GM19395 (cell line): Measurements from ENCODE around the gene COX6A2.
"Not testable (repeated sequence)": the region's sequence is repeated elsewhere in the genome, so short reads cannot be mapped to it uniquely, and the experiment has no call there.

Experiments
- ATAC-seq: cut with Tn5 transposase; IDR thresholded peaks from one replicate; pipeline ENCODE4 v1.9.1; 2021; ENCODE audit warnings: mild to moderate bottlenecking, moderate library complexity; ENCODE audit not compliant: unreplicated experiment

The COX6A2 gene

DNA sequence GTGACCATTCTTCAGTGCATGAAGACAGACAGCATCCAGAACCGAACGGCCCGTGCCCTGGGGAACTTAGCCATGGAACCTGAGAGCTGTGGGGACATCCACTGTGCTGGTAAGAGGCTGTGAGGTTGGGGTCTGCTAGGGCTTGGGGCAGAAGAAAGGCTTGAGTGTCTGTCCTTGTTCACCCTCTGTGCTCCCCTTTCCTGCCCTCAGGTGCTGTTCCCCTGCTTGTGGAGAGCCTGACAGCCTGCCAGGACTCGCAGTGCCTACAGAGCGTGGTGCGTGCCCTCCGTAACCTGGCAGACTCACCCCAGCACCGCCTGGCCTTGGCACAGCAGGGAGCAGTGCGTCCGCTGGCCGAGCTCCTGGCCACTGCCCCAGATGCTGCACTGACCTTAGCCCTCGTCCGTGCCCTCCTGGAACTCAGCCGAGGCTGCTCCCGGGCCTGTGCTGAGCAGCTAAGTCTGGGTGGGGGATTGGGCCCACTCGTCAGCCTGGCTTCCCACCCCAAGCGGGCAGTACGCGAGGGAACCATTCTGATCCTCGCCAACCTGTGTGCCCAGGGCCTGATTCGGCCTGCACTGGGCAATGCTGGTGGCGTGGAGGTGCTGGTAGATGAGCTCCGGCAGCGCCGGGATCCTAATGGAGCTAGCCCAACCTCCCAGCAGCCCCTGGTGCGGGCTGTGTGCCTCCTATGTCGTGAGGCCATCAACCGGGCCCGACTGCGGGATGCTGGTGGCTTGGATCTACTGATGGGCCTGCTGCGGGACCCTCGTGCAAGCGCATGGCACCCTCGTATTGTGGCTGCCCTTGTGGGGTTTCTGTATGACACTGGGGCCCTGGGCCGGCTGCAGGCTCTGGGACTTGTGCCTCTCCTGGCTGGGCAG is 34.0 kb upstream of the COX6A2 start:
- no peak for ATAC-seq

DNA sequence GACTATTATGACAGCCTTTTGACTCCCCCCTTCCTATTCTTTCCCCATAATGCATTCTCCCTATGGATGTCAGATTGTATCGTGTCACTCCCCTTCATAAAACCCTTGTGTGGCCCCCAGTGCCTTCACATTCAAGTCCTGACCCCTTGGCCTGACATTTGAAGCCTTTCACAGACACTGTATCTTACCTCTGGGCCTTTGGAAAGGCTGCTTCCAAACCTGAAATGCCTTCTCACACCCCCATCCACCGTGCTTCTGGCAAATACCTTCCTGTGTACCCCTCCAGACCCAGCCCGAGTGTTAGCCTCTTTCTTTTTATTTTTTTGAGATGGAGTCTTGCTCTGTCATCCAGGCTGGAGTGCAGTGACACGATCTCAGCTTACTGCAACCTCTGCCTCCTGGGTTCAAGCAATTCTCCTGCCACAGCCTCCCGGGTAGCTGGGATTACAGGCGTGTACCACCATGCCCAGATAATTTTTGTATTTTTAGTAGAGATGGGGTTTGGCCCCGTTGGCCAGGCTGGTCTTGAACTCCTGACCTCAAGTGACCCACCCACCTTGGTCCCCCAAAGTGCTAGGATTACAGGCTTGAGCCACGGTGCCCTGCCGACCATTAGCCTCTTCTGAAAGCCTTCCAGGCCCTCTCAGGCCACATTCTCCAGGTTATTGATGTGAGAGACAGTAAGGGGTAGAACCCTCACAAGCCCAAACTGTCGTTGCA is 33.2 kb upstream of the COX6A2 start:
- no peak for ATAC-seq

DNA sequence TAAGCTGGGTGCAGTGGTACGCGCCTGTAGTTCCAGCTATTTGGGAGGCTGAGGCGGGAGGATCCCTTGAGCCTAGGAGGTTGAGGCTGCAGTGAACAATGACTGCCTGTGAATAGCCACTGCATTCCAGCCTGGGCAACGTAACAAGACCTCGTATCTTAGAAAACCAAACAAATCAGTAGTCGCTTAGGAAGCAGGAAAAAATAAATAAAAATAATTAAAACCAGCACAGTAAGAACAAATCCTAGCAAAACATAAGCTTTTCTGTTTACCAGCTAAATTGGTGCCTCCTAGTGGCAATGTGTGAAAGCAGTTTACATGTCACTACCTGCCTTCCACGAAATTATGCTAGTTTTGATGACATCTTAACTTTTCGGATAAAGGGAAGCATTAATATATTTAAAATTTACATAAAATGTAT is 32.4 kb upstream of the COX6A2 start:
- no peak for ATAC-seq

DNA sequence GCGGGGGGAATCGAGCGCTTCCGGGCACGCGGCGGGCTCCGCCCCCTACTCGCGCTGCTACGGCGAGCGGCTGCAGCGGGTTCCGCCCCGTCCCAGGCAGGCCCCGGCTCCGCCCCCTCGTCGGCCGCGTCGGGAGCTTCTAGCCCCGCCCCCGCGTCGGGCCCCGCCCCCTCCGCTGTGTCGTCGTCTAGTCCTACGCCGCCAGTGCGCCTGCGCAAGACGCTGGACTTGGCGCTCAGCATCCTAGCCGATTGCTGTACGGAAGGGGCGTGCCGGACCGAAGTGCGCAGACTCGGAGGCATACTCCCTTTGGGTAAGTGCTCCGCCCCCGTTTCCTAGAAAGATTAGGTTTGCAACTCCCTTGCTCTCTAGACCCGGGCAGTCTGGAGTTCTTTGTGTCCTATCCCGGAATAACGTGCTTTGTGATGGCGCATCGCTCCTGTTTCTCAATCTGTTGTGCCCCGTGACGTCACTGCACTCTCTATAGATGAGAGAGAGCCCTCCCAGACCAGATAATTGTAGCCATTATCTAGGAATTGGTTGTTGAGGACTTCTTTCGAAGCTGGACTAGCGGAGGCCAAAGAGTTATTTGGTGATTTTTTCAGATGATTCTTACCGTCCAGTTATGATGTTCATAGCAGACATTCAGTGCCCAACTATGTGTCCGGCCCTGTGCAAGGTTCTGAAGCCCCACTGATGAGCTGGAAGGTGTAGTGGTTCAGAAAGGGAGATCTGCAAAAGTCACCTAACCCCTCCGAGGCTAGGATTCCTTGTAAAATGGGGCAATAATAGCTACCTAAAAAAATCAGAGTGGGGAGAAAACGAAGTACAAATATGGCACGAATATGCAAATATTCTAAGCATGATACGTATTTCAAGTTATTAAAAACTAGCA is 31.8 kb upstream of the COX6A2 start:
- peak; percentile 69 for ATAC-seq

DNA sequence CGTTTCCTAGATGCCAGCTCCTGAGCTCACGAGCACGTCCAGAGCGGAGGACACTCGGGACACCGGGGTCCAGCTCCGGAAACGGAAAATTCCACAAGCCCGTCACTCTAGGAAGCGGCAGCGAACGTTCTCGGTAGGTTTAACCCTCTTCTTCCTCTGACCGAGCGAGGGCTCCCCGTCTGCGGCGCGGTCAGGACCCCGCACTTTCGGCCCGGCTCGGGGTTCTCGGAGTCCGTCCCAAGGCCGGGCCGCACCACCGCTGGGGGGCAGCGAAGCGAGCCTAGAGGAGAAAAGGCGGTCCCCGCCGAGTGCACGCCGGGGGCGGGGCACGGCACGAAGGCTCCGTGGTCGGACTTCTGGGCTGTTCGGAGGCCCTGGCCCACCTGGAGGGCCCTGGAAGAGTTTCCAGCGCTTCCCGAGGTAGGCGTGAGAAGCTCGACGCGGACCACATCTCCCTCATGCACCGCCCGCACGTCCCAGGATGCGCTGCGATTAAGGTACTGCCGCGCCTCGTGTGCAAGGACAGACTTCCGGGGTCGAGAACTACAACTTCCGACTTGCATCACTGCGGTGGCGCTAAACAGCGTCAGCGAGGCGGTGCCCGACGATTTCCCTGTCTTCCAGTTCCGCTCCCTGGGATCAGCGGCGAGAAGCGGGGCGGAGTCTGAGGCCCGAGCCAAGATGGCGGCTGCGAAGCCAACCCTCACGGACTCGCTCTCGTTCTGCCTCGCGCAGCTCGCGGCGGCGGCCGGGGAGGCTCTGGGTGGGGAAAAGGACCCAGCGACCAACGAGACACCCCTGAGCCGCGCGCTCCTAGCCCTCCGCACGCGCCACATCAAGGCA is 30.9 kb upstream of the COX6A2 start, which contains the start of gene ARMC5:
Gene ARMC5 (plus strand): TSS at position 658 of the 843 bp plus-strand sequence. CDS start 24 bp downstream, at position 682.
- peak; percentile 77 for ATAC-seq

DNA sequence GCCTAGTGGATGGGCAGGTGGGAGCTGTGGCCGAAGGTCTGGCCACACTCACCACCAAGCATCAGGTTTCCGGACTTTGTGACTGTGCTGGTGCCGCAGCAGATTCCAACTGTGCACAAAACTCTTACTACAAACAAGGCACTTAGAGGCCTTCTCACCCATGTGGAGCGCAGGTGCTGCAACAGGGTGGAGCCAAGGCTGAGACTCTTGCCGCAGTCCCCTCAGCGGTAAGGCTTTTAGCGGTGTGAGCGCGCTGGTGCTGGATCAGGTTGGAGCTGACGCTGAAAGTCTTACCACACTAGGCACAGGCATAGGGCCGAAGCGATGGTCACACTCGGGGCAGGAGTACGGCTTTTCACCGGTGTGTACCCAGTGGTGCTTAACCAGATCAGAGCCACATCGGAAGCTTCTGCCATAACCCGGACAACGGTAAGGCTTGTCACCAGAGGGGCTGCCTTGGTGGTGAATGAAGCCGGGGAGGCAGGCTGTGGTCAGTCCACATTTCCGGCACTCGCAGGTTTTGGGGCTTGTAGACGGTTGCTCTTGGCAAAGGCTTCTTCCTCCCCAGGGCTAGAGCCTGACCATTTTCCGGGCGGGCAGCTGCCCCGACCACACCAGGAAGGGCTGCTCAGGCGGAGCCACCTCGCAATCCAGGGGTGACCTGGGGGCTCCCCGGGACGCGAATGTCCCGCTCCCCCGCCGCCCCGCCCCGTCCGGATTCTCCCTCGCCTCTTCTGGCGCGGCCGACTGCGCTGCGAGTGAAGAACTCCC is 30.1 kb upstream of the COX6A2 start:
- peak; percentile 13 for ATAC-seq

DNA sequence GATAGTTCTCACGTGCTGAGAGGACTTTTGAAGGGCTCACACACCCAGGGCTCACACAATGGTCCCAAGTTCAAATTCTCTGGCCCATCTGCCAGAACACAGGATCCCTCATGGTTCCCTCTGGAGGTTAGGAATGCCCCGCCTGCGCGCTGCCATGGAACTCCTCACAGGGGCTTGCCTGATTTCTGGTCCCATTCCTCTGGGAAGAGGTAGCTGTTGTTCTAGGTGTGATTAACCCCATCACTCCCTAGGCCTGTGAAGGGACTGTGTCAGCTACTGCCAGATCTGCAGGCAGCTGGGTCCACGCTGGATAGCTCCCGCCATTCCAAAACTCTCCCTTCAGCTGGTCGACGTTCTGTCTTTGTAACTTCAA is 28.8 kb upstream of the COX6A2 start:
- ATAC-seq, result no peak

DNA sequence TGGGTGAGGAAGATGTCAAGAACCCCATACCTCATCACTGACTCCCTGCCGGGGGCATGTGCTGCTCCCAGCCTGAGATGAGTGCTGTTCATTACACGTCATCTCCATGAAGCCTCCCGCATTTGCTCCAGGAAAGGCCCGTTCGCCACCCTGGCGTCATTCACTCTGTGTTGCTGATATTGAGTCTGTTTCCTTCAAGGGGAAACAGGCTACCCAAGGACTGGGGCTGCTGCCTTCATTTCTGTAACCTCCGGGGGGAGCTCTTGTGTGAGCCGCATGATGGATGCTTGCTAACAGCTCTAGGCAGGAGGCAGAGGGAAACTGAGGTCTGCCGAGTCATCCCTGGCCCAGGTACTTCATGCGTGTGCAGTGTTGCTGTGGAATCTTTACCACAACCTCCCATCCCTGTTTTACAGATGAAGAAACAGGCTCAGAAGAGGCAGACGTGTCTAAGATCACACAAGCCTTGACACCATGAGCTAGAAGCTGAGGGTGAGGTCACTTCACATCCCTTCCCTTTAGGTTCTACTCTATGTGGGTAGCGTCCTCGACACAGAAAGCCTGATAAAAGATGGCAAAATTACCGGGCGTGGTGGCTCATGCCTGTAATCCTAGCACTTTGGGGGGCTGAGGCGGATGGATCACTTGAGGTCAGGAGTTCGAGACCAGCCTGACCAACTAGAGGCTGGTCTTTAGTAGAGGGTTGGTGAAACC is 27.6 kb upstream of the COX6A2 start:
- ATAC-seq, result no peak

DNA sequence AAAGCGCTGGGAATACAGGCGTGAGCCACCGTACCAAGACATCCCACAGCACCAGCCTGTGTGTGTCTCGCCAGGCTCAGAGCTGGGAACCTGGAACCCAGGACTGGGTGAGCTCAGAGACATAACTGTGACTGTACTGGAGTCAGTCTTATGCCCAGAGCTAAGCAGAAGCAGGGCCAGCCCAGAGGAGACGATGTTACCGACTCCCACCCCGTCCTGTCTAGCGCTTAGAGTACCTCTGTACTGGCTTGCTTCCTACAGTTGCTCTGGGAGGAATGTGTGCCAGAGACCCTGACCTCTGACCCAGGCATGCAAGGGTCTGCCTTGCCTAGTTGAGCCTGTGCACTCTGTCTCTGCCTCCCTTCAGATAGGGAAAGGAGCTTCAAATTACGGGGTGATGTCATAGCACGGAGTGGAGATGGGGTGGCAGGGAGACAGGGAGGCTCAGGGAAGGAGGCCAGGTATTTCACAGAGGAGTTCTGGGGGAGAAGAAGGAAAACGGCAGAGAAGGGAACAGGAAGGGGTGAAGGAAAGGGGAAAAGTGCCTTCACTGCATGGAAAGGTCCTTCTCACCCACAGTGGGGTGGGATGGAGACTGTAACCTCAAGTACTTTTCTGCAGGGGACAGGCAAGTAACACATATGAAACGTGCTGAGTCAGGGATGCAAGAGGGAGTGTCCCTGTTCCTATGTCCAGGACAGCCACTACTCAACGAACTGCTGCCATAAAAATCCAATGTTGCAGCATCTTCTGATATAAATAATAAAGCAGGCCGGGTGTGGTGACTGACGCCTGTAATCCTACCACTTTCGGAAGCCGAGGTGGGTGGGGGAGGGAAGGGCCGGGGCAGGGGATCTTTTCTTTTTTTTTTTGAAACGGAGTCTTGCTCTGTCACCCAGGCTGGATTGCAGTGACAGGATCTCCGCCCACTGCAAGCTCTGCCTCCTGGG is 25.4 kb upstream of the COX6A2 start:
- no peak for ATAC-seq

DNA sequence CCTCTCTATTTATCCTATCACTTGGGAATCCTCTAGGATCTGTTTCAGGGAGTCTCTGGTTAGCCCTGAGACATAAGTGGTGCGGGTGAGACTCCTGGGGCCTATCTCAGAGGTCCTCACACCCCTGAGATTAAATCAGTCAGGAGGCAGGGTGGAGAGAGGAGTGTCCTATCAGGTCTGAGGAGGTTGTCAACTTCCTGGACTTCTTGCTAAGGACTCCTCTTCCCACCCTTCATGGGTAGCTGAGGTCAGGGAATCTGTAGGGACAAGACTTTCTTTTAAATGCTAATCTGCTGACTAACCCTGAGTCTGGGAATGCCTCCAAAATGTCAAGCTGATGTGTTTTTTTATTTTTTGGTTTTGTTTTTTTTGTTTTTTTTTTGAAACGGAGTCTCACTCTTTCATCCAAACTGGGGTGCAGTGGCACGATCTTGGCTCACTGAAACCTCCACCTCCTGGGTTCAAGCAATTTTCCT is 24.5 kb upstream of the COX6A2 start:
- no peak for ATAC-seq

DNA sequence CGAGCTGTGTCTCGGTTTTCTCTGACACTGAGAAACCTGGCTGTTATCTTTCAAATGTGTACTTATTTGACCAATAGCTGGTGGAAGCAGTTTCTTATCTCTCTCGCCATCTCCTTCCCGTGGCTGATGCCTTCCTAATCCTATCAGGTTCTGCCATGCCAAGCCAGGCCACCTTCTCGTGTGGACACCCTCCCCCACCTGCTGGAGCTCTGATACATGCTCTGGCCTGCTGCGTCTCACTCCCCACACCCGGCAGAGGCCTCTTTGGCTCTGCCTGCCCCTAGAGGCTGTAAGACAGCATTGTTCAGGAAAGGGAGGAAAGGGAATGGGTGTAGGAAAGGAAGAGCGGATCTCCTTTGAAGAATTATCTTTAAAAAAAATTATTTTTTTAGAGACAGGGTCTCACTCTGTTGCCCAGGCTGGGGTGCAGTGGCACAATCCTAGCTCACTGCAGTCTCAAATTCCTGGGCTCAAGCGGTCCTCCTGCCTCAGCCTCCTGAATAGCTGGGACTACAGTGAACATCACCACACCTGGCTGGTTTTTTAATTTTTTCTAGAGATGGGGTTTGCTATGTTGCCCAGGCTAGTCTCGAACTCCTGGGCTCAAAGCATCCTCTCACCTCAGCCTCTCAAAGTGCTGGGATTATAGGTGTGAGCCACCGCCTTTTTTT is 23.7 kb upstream of the COX6A2 start:
- ATAC-seq, result no peak

DNA sequence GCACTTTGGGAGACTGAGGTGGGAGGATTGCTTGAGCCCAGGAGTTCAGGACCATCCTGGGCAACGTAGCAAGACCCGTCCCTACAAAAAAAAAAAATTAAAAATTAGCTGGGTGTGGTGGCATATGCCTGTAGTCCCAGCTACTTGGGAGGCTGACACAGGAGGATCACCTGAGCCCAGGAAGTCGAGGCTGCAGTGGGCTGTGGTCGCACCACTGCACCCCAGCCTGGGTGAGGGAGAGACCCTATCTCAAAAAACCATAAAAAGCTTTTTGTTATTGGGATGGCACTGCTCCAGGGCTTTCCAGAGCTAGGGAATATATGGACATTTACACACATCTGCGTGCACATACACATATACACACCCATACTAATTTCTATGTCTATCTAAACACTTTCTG is 23.0 kb upstream of the COX6A2 start:
- no peak for ATAC-seq

DNA sequence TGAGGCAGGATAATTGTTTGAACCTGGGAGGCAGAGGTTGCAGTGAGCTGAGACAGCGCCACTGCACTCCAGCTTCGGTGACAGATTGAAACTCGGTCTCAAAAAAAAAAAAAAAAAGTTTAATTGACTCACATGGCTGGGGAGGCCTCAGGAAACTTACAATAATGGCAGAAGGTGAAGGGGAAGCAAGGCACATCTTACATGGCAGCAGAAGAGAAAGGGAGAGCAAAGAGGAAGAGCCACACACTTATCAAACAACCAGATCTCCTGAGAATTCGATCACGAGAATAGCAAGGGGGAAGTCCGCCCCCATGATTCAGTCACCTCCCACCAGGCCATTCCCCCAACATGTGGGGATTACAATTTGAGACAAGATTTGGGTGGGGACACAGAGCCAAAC is 17.8 kb upstream of the COX6A2 start:
- not testable (repeated sequence) for ATAC-seq

DNA sequence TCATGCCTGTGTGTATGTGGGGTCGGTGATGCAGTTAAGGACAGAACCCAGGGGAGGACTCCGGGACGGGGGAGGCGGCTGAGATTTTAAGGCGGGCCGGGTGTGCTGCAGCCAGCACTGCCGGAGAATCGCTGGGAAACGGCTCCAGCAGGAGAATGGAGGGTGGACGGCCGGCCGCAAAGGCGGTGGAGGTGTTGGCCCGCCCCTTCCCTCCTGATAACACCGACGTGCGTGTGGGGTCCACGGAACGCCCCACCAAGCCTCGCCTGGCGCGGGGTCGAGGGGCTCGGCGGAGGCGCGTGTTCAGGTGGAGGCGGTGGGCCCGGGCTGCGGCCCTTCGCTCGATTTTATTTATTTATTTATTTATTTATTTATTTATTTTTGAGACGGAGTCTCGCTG is 13.8 kb upstream of the COX6A2 start:
- ATAC-seq, result no peak

DNA sequence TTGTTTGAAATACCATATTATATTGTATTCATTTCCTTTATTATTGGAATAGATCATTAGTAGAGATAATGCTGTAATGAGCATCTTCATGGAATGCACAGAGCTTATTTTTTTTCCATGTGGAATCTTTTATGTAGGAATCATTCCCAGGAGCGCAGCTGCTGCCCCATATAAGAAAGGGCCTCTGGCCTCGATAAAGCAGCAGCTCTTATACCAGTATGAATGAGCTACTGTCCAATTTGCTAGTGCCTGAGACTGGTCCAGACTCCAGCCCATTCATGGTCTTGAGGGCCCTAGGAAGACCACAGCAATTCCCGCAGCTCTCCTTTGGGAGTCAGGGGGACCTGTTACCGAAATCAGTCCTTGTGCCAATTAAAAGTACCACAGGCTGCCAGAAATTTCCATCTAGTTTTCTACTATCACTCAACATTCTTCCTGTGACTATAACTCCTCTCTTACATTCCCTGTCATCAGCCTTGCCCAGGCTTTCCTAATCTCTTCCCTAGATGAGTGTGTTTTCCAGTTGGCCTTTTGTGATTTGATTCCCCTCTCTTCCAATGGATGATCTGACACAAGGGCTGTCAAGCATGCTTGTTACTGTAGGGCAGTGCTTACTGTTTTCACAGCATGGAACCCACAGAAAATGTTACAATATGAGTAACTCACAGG is 12.5 kb upstream of the COX6A2 start:
- no peak for ATAC-seq

DNA sequence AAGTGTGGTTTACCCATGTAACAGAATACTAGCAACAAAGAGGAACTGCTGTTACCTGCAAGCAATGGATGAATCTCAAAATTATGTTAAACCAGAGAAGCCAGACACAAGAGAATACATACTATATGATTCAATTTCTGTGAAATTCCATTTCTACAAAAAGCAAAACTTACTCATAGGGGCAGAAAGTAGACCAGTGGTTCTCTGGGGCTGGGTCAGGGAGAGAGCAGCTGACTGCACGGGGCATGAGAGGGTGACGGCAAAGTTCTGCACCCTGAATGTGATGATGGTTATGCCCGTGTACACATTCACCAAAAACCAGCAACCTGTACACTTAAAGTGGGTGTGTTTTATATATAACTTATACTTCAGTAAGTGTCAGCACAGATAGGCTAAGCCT is 11.4 kb upstream of the COX6A2 start:
- ATAC-seq, result no peak
